SHP77 (cell line): ENCODE data around the gene CDKAL1.
"Not testable (repeated sequence)": the region's sequence is repeated elsewhere in the genome, so short reads cannot be mapped to it uniquely, and the experiment has no call there.

Experiments
- DNase-seq, 2 experiments: peaks; one replicate each; lab custom pipeline; 2025; lab: John Stamatoyannopoulos, UW

Gene CDKAL1

DNA sequence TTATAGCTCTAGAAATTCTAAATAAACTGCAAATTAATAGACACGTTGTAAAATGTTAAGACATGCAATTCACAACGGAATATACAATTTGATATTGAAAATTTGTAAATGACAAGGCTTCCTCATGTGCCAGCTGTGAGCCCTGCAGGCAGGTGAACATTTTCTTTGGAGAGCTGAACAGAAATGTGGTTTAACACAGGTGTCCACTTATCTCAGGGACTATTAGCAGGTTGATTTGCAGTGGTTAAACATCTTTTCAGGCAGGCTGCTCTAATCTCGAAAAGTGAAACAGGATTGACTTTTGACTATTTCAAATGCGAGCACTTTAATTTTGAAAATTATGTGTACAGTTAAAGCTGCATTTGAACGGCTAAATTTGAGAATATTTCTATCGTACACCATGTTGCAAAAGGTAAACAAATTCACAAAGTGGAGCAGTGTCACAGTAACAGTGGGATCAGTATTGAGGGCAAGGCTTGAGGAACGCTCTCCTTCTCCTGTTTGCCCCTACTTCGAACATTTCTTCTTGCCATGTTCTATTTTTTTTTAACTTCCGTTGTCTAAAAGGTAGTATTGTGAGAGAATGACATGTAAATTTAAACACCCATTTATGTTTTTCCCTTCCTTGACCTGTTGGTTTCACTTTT lies 210.8 kb downstream of the CDKAL1 start:
- no peak for DNase-seq

- DNase-seq, result no peak
Measured at GRCh38 chr6:20746024-20746423, 211.8 kb downstream of the CDKAL1 start.

- DNase-seq, result no peak
Measured at GRCh38 chr6:20746805-20747558, 212.7 kb downstream of the CDKAL1 start.

DNA sequence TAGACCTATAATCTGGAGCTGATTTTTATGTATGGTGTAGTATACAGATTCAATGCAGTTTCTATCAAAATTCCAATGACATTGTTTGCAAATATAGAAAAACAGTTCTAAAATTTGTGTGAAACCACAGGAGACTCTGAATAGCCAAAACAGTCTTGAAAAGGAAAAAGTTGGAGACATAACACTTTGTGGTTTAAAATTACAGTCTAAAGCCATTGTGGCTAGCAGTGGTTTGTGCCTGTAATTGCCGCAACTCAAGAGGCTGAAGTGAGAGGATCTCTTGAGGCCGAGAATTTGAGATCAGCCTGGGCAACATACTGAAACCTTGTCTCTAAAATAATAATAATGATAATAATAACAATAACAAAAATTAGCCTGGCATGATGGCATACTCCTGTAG lies 213.7 kb downstream of the CDKAL1 start:
- DNase-seq, result no peak

- DNase-seq, result no peak
Measured at GRCh38 chr6:20751293-20751935, 217.2 kb downstream of the CDKAL1 start.

DNA sequence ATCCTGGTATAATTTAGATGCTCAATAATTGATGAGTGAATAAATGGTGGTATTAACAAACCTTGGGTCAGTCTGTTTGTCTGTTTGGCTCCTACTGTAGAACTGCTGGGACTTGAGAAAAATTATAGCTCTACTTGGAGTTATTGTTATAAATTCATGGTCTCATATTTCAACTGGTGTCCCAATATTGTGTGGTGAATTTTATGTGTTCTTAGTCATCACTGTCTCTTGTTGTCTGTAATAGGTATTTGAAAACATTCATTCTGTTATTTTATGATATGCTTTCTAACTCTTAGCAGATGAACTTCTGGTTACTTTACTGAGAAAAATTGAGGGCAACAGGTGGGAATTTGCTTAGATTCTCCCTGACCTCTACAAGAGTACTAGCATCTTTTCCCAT lies 221.4 kb downstream of the CDKAL1 start:
- DNase-seq, result no peak

DNA sequence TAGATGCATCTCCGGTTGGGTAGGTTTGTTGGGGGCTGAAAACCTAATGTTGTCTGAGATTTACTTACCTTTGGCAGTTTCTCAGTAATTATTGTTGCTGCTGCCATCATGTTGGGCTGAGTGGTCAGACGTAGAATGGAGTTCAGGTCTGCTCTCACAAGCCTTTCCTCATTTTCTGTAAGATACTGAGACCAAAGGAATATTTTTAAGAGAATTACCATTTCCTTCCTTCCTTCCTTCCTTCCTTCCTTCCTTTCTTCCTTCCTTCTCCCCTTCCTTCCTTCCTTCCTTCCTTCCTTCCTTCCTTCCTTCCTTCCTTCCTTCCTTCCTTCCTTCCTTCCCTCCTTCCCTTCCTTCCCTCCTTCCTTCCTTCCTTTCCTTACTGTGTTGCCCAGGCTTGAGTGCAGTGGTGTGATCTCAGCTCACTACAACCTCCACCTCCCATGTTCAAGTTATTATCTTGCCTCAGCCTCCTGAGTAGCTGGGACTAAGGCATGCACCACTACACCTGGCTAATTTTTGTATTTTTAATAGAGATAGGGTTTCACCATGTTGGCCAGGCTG lies 222.4 kb downstream of the CDKAL1 start:
- DNase-seq, result not testable (repeated sequence)

GRCh38 chr6:20757761-20758160 lies 223.5 kb downstream of the CDKAL1 start:
- DNase-seq, result no peak

DNA sequence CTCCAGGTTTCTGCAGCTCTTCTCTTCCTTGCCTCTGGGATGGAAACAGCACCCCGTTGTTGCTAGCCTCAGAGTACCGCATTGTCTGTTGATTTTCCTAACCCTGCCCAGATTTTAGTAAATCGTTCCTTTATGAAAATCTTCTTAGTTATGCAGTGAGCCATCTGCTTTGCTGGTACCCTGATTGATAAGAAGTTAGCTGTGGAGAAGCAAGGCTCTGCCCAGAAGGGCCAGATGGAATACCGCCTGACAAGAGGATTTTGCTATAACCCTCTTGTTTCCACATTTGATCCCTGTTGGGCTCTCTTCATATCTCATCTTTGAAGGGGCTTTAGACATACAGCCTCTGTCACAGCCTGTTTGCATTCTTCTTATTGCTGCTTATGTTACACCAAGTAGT lies 229.0 kb downstream of the CDKAL1 start:
- DNase-seq, result no peak

- DNase-seq, result no peak
Measured at GRCh38 chr6:20769631-20770030, 235.4 kb downstream of the CDKAL1 start.

DNA sequence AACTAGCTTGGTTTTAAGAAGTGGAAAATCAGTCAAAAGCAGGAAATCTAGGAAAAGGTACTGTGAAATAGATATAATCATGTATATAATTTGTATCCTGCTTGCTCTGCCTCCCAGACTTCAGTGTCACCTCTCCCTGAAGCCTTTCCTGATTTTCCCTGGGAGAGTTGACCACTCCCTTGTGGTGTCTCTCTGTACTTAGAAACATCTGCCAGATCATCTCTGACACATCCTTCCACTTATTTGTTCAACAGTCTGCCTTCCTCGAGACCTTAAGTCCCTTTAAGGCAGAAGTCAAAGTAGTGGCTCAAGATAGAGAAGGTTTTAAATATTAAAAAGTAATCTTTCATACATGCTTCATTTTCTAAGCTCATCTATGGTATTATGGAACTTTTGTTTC lies 236.5 kb downstream of the CDKAL1 start:
- DNase-seq, result no peak

DNA sequence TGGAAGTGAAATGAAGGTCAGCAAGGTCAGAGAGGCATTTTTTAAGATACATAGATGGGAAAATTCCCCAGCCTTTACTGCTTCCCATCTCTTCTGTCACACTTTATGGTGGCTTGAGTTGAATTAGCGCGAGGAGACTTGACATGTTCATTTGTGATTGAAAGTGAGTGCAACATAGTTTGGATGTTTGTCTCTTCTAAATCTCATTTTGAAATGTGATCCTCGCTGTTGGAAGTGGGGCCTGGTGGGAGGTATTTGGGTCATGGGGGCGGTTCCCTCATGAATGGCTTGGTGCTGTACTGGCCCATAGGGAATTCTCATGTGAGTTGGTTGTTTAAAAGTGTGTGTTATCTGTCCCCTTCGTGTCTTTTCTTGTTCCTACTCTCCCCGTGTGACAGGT lies 237.2 kb downstream of the CDKAL1 start:
- no peak for DNase-seq

- DNase-seq, result no peak
Measured at GRCh38 chr6:20773822-20774221, 239.6 kb downstream of the CDKAL1 start.

- no peak for DNase-seq
Measured at GRCh38 chr6:20775981-20776380, 241.7 kb downstream of the CDKAL1 start.

DNA sequence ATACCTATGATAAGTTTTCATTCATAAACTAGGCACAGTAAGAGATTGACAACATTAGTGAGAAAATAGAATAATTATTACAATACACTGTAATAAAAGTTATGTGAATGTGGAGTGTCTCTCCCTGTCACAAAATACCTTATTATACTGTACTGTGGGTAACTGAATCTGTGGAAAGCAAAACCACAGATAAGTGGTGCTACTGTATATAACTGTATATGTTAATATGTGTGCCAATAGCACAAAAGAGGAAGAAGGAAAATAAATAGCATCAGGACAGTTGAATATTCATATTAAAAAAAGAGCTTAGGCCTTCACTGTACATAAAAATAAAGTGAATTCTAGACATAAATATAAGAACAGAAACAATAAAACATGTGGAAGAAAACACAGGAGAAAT lies 243.5 kb downstream of the CDKAL1 start:
- DNase-seq, result no peak

DNA sequence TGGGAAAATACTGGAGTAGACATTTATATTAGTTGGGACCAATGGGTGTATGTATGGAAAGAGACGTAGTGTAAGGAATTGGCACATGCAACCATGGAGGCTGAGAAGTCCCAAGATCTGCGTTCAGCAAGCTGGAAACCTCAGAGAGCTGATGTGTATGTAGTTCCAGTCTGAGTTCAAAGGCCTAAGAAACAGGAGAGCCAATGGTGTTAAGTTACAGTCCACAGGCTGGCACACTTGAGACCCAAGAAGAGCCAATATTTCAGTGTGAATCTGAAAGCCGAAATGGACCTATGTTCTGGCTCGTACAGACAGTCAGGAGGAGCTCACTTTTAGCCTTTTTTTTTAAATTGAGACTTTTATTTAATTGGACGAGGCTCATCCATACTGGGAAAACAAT lies 244.2 kb downstream of the CDKAL1 start:
- DNase-seq, result no peak

DNA sequence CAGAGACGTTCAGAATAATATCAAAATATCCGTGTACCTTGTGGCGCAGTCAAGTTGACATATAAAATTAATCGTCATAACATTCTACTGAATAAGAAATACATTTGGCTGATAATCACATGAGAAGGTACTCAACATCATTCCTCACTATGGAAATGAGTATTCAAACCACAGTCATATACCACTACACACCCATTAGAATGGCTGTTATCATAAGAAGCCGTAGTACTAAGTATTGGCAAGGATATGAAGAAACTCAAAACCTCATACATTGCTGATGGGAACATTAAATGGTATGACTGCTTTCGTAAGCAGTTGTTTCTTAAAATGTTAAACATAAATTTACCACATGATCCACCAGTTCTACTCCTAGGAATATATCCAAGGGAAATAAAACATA lies 244.7 kb downstream of the CDKAL1 start:
- DNase-seq, result no peak

DNA sequence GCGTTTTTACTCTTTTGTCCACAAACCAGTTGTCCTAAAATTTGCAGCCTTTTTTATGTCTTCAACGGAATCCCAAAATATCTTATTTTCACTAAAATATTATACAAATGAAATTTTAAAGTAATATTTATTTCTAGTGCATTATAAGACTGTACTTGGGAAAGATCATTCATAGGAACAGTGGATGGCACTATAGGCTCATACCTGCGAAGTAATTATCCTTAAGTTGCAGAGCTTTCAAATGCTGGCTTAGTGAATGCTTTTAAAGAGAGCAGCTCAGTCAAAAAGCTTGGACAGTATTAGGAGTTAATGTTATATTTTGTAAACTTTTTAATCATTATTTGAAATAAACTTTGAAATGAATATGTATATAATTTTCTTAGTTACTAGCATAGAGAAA lies 254.9 kb downstream of the CDKAL1 start:
- DNase-seq, result no peak

- no peak for DNase-seq
Measured at GRCh38 chr6:20790032-20790791, 256.0 kb downstream of the CDKAL1 start.

- DNase-seq, result no peak
Measured at GRCh38 chr6:20791074-20791473, 256.8 kb downstream of the CDKAL1 start.

- no peak for DNase-seq
Measured at GRCh38 chr6:20791944-20792343, 257.7 kb downstream of the CDKAL1 start.

DNA sequence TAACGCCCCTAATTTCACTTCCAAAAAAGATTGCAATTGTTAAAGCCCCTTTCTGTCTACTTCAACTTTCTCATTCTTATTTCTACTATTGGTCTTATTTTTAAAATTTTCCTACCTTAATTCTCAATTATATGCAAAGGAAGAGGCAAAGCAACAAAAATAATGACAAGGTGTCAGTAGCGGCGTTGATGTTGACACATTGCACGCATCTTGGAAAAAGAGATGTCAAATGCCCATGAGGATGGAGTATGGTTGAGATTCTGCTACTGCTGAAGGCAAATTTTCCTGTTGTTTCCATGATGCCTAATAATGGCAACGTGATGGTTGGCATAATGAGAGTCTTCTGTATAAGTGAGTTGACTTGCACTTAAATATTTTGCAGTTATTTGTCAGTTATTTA lies 258.9 kb downstream of the CDKAL1 start:
- no peak for DNase-seq
